Tibial artery (tissue), 4 donors: ENCODE data around the gene RNF26.

Experiments
- DNase-seq, 2 donors: peaks; one replicate each; pipeline ENCODE4 v3.0.0-alpha.2; 2019
- H3K27ac ChIP-seq, 2 donors: fragments of 200-600 bp; sonication (generic) in 1 of 2; 1 replicate in 1 of 2; 2 replicates in 1 of 2; pipeline ENCODE4 v1.5.1; 2018 to 2019; ENCODE audit warnings: mild to moderate bottlenecking in 1 of 2
- H3K27me3 ChIP-seq, 2 donors: fragments of 200-600 bp; sonication (generic) in 1 of 2; one replicate each; pipeline versions ENCODE4 v1.5.1 to v1.6.0; 2016 to 2019
- H3K36me3 ChIP-seq, 3 donors: fragments of 200-600 bp; sonication (generic) in 2 of 3; one replicate each; pipeline ENCODE4 v1.5.1; 2016 to 2019; ENCODE audit warnings: mild to moderate bottlenecking in 2 of 3
- H3K4me1 ChIP-seq, 4 donors: fragments of 200-600 bp; sonication (generic) in 2 of 4; 1 replicate in 3 of 4; 2 replicates in 1 of 4; pipeline ENCODE4 v1.5.1; 2016 to 2019
- H3K4me3 ChIP-seq, 2 donors: fragments of 200-600 bp; sonication (generic) in 1 of 2; 1 replicate in 1 of 2; 2 replicates in 1 of 2; pipeline ENCODE4 v1.5.1; 2018 to 2019; ENCODE audit warnings: mild to moderate bottlenecking in 2 of 2
- H3K9me3 ChIP-seq, 3 donors: fragments of 200-600 bp; sonication (generic) in 1 of 3; one replicate each; pipeline ENCODE4 v1.5.1; 2016 to 2019
- CTCF ChIP-seq, 2 experiments: fragments of 200-600 bp in 1 of 2; fragments of 450-650 bp in 1 of 2; IDR thresholded peaks; one replicate each; pipeline ENCODE4 v1.5.1; 2017 to 2019; ENCODE audit warnings: antibody characterized with exemption in 2 of 2, mild to moderate bottlenecking in 1 of 2, moderate library complexity in 1 of 2
- intact Hi-C: fragments of 100-400 bp; cut with DNase I; formaldehyde crosslinking; loops from one replicate; pipeline ENCODE4 v1.15.0; 2023; ENCODE audit warnings: low total_unique reads

Gene RNF26

GRCh38 chr11:119384332-119384731, 50.0 kb downstream of the RNF26 start:
- no peak overlapping the region for H3K27ac ChIP-seq
- H3K27me3 ChIP-seq = no peaks in the 10 kb centered on the region
- H3K9me3 ChIP-seq = no peaks in the 10 kb centered on the region
- no peak overlapping the region for H3K4me3 ChIP-seq
- no peaks in the 10 kb centered on the region for H3K36me3 ChIP-seq
- intact Hi-C loops = no loop called here
- H3K4me1 ChIP-seq = peaks cover 0 to 19% (median 16%) of the 10 kb centered on the region in 4 donors
- no peak for TF ChIP-seq CTCF (IDR thresholded peaks at IDR 0.05)
- DNase-seq = no peak
